Right ventricle myocardium superior (tissue), 1 donor: ENCODE measurements around the gene ZNF322. TPM values are rescaled to one million over a fixed set of nuclear protein-coding genes. Genes with fewer than 3 reads are reported as not detected.
"Not testable (repeated sequence)": the region's sequence is repeated elsewhere in the genome, so short reads cannot be mapped to it uniquely, and the experiment has no call there.

Source experiments
- ATAC-seq: fragments of 200-7000 bp; cut with Tn5 transposase; one replicate; pipeline ENCODE4 v1.9.1; 2020; ENCODE audit warnings: mild to moderate bottlenecking; ENCODE audit not compliant: poor library complexity
- DNase-seq: peaks from one replicate; pipeline ENCODE4 v3.0.0-alpha.2; 2020
- intact Hi-C: fragments of 100-400 bp; cut with DNase I; formaldehyde crosslinking; loops from one replicate; pipeline ENCODE4 v1.11.2; 2022
- long read RNA-seq: library from polyadenylated mRNA; unstranded; transcript quantifications from one replicate; pipeline ENCODE4 v2.0.0, GENCODE V29; 2021
- total RNA-seq: library from RNA; stranded (reverse); fragmentation: NEBNext Ultra II Directional; extraction: Animal tissue kit (Norgen Biotek cat#: 25700); gene quantifications from one replicate; pipeline ENCODE4 v1.2.1, GENCODE V29; 2021
- donor health status: DM: no; HTN: yes; CAD: no; lungs with severe emphysema.

ZNF322 gene, protein sequence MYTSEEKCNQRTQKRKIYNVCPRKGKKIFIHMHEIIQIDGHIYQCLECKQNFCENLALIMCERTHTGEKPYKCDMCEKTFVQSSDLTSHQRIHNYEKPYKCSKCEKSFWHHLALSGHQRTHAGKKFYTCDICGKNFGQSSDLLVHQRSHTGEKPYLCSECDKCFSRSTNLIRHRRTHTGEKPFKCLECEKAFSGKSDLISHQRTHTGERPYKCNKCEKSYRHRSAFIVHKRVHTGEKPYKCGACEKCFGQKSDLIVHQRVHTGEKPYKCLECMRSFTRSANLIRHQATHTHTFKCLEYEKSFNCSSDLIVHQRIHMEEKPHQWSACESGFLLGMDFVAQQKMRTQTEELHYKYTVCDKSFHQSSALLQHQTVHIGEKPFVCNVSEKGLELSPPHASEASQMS
- 13.2 TPM for total RNA-seq
- long read RNA-seq, full-length matches to known transcripts = 25 of 28 reads
- long read RNA-seq, partial matches to known transcripts = 0 of 28 reads
- long read RNA-seq, other reads (novel, unspliced or antisense) = 3 of 28 reads

DNA sequence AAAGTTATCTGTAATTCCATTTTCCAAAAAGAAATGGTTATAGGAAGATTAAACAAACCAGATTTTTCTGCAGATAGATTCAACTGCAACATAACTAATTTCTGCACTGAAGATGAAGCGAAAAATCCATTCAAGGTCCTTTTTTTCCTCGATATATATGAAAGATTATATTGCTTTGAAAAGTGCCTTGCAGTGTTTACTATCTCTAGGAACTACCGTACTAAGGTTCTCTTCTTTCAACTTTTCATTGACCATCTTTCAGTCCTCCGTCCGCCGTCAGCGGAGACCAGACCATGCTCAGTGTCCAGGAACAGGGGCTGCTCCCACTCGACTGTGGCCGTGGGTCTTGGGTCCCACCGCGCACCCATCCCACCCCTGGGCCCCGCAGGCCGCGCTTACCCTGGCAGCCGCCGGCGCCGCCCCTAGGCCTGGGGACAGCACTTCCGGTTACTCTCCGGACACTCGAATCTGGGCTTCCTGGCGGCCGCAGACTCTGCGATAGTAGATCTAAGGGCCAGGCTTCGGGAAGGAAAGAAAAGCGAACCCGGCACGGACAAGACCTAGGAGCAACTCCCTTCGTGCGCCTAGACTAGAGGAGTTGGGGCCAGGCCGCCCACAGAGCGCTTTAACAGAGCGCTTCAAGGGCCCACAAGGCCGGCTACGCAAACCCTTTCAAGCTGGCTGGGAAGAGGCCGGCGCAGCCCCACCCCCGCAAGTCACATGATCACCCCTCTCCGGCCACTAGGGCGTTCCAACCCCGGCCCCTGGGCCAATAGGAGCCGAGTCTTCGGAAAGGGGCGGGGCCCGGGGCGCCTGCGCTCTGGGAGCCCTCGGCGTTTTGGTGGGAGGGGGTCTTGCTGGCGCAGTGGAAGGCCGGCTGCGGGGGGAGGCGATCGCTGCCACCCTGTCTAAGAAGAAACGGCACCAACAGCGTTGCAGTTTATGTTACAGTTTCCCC, at the start of gene ZNF322:
TSS of gene ZNF322 (minus strand) at position 705 of the 958 bp plus-strand sequence. CDS start 21,193 bp downstream, outside the sequence.
- ATAC-seq (peak; percentile 100), DNase-seq (peak; percentile 97)
- intact Hi-C loops = no loop called here

DNA sequence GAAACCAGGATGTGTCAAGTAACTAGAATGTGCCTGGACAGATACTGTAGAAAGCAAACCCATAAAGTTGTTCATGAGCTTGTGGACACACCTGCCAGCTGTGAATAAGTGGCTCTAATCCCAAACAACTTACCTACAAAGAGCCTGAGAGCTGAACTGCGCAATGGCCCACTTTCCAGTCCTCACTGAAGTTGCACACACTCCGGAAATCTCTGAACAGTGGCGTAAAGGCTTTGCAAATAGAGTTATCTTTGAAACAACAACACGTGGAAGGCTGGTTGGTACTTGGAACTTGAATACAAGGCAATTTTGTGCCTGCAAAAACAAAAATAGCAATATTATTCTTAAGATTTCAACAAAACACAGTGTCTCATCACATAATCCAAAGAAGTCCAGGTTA, 46.2 kb upstream of the ZNF322 start:
- ATAC-seq, DNase-seq, intact Hi-C loops: not testable (repeated sequence)

DNA sequence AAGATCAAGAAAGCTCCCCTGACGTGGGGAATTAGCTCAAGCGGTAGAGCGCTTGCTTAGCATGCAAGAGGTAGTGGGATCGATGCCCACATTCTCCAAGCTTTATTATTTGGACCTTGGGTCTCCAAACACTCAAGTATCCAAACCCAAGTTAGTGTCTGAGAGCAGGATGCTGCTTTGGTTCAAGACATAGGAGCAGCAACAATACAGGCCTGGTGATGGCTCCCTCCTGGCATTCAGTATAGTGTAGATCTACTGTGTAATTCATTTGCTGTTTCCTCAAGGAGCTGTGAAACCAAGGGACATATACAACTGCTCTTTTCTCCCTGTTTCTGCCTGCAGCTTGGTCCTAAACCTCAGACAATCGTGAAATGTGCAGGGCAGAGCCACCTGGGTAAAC, 45.8 kb upstream of the ZNF322 start:
- ATAC-seq, DNase-seq, intact Hi-C loops: not testable (repeated sequence)

DNA sequence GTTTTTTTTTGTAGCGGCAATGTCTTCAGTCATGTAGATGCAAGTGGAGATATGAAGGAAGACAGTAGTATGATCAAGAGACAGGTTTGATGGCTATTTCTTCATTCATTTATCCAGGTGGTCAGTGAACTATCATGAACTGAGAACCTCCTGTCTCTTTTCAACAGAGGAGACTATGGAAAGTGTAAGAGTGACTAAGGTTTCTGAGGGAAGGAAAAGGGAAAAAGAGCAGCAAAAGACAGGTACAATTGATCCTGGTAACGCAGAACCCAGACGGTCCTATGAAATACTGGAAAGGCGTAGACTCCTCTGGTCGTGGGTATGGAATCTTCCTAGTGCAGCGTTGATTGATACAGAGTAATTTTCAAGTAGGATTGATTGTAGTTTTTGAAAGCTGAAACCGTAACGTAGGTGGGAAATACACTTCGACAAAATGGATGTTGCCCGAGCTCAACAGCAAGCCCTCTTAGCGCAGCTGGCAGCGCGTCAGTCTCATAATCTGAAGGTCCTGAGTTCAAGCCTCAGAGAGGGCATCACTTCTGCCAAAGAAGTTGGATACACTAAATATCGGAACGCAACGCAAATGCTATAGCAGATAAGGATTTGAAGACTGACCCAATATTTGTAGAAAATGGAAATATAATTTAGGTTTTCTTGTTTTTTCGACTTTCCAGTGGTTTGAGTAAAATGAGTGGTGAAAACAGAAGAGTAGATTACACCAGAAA, 41.6 kb upstream of the ZNF322 start:
- not testable (repeated sequence) for ATAC-seq

DNA sequence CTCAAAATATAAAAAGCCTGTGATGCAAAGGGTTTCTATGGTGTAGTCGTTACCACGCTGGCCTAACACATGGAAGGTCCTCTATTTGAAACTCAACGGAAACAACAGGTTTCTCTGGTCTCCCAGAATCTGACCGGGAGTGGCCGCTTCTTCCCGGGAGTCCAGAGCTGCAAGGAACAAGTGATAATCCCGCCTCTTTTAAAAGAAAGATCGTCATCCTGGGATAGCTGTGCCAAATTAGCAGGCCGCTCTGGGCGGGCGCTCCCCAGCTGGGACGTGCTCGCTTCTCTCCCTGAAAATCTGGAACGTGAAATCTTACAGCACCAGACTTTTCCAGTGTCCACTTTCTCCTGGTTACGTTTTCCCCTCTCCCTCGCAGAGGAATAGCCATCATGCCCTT, 38.0 kb upstream of the ZNF322 start:
- ATAC-seq, DNase-seq, intact Hi-C loops: not testable (repeated sequence)

More for the DNA sequence above, 41.6 kb upstream of the ZNF322 start:
- DNase-seq, intact Hi-C loops: not testable (repeated sequence)

DNA sequence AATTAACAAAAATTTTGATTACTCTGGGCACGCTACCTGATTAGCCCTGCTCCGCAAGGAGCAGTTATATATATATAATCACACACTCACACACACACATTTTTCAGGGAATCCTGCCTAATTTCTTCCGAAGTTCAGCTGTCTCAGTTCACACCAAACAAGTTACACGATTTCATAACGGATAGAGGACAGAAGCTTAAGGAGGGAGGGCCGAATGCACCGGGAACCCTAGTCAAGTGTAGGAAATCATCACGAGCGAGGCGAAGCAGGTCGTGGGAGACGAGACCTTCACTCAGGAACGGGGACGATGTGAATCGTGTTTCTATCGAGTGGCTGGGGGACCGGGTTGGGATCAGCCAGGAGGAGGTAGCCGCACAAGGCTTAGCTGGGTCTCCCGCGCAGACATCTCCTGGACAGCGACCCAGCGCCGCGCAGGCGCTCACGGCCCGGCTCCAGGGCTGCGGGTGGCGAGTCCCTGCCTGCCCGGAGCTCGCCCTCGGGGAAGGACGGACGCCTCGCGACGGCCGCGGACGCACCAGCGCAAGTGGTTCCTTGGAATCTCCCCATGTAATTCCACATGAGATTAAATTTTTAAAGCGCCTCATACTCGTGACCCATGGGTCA, 29.9 kb upstream of the ZNF322 start:
- DNase-seq, intact Hi-C loops, ATAC-seq: not testable (repeated sequence)

DNA sequence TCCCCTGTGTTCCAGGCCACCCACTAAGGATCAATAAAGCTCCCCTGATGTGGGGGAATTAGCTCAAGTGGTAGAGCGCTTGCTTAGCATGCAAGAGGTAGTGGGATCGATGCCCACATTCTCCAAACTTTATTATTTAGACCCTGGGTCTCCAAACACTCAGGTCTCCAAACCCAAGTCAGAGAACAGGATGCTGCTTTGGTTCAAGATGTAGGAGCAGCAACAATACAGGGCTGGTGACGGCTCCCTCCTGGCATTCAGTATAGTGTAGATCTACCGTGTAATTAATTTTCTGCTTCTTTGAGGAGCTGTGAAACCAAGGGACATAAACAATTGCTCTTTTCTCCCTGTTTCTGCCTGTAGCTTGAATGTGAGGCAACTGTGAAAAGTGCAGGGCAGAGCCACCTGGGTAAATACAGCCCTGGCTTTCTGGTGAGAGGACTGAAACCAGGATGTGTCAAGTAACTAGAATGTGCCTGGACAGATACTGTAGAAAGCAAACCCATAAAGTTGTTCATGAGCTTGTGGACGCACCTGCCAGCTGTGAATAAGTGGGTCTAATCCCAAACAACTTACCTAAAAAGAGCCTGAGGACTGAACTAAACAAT, 23.0 kb upstream of the ZNF322 start:
- DNase-seq, intact Hi-C loops, ATAC-seq: not testable (repeated sequence)

DNA sequence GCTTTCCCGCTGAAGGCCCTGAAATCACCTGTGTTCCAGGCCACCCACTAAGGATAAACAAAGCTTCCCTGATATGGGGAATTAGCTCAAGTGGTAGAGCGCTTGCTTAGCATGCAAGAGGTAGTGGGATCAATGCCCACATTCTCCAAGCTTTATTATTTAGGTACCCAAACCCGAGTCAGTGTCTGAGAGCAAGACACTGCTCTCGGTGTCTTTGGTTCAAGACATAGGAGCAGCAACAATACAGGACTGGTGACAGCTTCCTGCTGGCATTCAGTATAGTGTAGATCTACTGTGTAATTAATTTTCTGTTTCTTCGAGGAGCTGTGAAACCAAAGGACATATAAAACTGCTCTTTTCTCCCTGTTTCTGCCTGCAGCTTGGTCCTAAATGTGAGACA, 13.7 kb upstream of the ZNF322 start:
- DNase-seq, intact Hi-C loops, ATAC-seq: not testable (repeated sequence)

DNA sequence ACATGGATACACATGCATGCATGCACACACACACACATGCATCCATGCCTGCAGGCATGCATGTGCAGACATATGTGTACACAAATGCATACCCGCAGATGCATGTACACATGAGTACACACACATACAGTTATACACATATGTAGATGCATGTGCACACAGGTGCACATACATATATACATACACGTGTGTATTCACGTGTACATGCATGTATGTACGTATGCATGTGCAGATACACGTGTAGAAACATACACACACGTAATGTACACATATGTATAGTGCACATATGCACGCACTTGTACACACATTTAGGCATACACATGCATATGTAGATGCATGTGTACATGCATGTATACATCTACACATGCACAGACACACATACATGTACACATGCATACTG, 11.0 kb upstream of the ZNF322 start:
- ATAC-seq, intact Hi-C loops, DNase-seq: not testable (repeated sequence)

DNA sequence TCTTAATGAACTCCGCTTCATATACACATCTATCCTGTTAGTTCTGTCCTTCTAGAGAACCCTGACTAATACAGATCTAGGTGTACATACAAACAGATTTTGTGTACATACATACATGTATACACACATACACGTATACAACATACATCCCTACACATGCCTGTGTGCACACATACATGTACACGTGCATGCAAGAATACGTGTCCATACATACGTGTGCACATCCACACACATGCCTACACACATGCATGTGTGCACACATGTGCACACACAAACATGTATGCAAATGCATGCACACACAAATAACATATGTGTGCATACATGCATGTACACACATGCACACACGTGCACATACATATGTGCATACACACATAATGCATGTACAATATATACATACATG, 10.5 kb upstream of the ZNF322 start:
- DNase-seq, ATAC-seq, intact Hi-C loops: not testable (repeated sequence)

DNA sequence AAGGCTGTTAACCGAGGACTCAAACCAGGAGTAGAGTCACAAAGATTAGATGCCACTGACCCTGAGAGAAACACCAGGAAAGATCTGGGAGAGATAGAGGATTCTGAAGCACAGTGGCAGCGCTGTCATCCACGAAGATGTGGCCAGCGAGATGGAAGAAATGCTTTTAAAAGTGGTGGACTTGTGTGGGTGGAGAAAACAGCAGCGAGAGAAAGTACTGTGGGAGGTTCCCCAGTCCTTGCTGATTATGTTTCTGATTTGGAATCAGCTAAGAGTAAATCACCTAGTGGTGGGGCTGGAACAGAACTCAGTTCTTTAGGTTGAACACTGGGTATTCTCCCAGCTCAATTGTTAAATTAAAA, 435 bp upstream of the ZNF322 start:
- intact Hi-C loops = no loop called here
- DNase-seq (no peak), ATAC-seq (peak; percentile 23)

DNA sequence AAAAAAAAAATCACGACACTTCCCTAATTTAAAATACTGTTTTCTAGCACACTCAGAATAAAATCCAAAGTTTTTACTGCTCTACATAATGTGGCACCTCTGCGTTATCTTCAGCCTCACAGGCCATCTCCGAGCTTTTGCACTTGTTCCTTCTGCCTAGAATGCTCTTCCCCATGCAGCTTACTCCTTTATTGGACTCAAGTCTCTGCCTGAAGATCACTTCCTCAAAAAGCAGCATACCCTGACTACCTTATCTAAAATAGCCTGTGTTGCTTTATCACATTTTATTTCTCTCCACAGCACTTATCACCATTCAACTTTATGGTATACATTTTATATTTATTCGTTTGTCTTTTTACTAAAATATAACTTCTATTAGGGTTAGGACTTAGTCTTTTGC, 2.3 kb downstream of the ZNF322 start:
- DNase-seq = no peak
- no peak for ATAC-seq
- intact Hi-C loops = no loop called here

DNA sequence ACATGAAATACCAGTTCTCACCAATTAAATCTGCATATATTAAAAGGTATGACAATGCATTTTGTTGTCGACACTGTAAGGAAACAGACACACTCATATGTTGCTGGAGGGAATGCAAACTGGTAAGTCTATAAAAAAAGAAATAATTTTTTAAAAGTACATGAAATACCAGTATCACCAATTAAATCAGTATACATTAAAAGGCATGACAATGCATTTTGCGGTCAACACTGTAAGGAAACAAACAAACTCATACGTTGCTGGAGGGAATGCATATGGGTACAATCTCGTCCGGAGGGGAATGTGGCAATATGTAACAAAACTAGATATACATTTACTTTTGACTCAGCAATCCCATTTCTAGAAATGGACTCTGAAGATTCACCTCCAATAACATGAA, 6.5 kb downstream of the ZNF322 start:
- ATAC-seq (no peak), DNase-seq (no peak)
- intact Hi-C loops = no loop called here

DNA sequence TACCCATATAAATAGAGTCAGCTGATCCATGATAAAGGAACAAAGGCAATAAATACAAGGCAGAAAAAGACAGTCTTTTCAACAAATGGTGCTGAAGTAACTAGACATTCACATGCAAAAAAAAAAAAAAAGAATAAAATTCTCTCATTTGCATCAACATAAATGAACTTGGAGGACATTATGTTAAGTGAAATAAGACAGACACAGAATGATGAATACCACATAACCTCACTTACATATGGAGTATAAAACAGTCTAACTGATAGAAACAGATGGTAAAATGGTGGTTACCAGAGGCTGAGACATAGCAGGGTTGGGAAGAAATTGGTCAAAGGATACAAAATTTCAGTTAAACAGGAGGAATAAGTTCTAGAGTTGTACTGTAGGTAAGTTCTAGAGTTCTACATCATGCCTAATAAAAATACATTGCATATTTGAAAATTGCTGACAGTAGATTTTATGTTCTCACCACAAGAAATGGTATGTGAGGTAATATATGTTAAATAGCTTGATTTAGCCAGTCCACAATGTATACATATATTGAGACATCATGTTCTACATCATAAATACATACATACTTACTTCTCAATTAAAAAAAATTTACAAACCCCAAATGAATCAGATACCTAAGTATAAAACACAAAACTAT, 8.3 kb downstream of the ZNF322 start:
- no peak for DNase-seq
- intact Hi-C loops = no loop called here
- no peak for ATAC-seq

DNA sequence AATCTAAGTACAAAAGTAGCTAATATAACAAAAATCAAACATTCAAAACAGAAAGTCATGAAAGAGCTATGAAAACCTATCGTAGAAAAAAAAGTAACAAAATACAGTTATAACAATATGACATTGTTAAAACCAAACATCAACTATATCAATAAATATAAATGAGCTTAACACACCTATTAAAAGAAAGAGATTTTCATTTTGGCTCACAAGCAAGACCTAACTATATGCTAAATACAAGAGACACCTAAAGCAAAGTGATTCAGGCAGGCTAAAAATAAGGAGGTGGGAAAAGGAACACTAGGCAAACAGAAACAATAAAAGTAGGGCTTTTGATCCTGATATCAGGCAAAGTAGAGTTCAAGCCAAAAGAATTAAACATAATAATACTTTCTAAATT, 13.5 kb downstream of the ZNF322 start:
- DNase-seq (no peak), ATAC-seq (no peak)
- intact Hi-C loops = no loop called here

DNA sequence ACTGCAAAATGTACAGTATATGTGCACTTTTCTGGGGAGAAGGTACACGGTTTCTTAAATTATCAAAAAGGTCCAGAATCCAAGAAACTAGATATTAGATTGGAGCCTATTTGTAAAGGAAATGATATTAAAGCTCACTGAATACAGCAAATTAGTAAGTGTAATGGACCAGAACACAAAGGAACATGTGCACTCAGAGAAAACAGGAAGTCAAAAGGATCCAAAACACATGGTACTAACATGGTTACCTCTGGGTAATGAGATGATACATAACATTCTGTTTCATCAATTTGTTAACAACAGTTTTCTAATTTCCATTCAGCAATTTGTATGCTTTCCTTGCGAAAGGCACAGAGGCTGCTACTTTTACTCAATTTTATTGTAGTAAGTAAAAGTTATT, 18.7 kb downstream of the ZNF322 start:
- ATAC-seq = no peak
- DNase-seq = no peak
- intact Hi-C loops = no loop called here

DNA sequence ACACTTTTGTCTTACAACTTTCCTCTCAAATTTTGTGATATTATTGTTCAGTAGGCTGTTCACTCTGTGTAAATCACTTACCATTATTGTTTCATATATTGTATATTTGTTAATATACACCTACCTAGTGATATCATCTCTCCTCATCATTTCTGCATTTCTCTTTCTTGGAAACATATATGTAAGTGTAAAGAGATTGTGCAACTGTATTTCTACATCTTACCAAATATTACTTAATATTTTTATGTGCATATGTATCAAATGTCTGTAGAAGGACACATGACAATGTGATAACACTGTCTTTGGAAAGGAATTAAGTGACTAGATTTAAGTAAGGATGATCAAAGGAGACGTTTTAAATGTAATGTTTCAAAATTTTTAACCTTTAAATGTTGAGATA, 30.2 kb downstream of the ZNF322 start:
- ATAC-seq = no peak
- intact Hi-C loops = no loop called here
- DNase-seq = no peak
